ENCODE data around the gene KCNH5.

KCNH5 gene

GRCh38 chr14:63045234-63045611 lies at the start of gene KCNH5:
KCNH5 (minus strand) TSS chr14:63045458; CDS start chr14:63045186, 272 bp downstream.
- DNase-seq = no peak

- no peak for DNase-seq
Observed at GRCh38 chr14:63091394-63091996, 46.2 kb upstream of the KCNH5 start.

GRCh38 chr14:63088865-63089264 lies 43.6 kb upstream of the KCNH5 start:
- DNase-seq = no peak

GRCh38 chr14:63078569-63078968 lies 33.3 kb upstream of the KCNH5 start:
- no peak for DNase-seq

- DNase-seq = no peak
Observed at GRCh38 chr14:63076488-63076887, 31.2 kb upstream of the KCNH5 start.

GRCh38 chr14:63055631-63056030 lies 10.4 kb upstream of the KCNH5 start:
- no peak for DNase-seq

- no peak for DNase-seq
Observed at GRCh38 chr14:63051992-63052391, 6.7 kb upstream of the KCNH5 start.

GRCh38 chr14:63051301-63051700 lies 6.0 kb upstream of the KCNH5 start:
- DNase-seq = no peak

GRCh38 chr14:63050694-63051093 lies 5.4 kb upstream of the KCNH5 start:
- DNase-seq = no peak

- DNase-seq = no peak
Observed at GRCh38 chr14:63046339-63047268, 1.3 kb upstream of the KCNH5 start.

GRCh38 chr14:63045612-63046320 lies 508 bp upstream of the KCNH5 start:
- DNase-seq = no peak

- no peak for DNase-seq
Observed at GRCh38 chr14:63039866-63040265, 5.4 kb downstream of the KCNH5 start.

- DNase-seq = no peak
Observed at GRCh38 chr14:63032641-63033040, 12.6 kb downstream of the KCNH5 start.

GRCh38 chr14:63032076-63032475 lies 13.2 kb downstream of the KCNH5 start:
- DNase-seq = no peak

GRCh38 chr14:63030113-63030512 lies 15.1 kb downstream of the KCNH5 start:
- DNase-seq = no peak

GRCh38 chr14:63027719-63028118 lies 17.5 kb downstream of the KCNH5 start:
- DNase-seq = no peak

GRCh38 chr14:63026491-63026890 lies 18.8 kb downstream of the KCNH5 start:
- no peak for DNase-seq

- no peak for DNase-seq
Observed at GRCh38 chr14:63014621-63015020, 30.6 kb downstream of the KCNH5 start.

GRCh38 chr14:63012171-63012570 lies 33.1 kb downstream of the KCNH5 start:
- no peak for DNase-seq

GRCh38 chr14:63011623-63012022 lies 33.6 kb downstream of the KCNH5 start:
- DNase-seq = no peak

- DNase-seq = no peak
Observed at GRCh38 chr14:63009495-63009894, 35.8 kb downstream of the KCNH5 start.

GRCh38 chr14:63006531-63006930 lies 38.7 kb downstream of the KCNH5 start:
- no peak for DNase-seq

GRCh38 chr14:62994096-62994495 lies 51.2 kb downstream of the KCNH5 start:
- no peak for DNase-seq

- DNase-seq = no peak
Observed at GRCh38 chr14:62988967-62989366, 56.3 kb downstream of the KCNH5 start.

Data from CD4-positive, alpha-beta T cell treated with Interferon alpha-2 for 1 hour (primary cell).